ENCODE data around the gene SPSB3.

DNA sequence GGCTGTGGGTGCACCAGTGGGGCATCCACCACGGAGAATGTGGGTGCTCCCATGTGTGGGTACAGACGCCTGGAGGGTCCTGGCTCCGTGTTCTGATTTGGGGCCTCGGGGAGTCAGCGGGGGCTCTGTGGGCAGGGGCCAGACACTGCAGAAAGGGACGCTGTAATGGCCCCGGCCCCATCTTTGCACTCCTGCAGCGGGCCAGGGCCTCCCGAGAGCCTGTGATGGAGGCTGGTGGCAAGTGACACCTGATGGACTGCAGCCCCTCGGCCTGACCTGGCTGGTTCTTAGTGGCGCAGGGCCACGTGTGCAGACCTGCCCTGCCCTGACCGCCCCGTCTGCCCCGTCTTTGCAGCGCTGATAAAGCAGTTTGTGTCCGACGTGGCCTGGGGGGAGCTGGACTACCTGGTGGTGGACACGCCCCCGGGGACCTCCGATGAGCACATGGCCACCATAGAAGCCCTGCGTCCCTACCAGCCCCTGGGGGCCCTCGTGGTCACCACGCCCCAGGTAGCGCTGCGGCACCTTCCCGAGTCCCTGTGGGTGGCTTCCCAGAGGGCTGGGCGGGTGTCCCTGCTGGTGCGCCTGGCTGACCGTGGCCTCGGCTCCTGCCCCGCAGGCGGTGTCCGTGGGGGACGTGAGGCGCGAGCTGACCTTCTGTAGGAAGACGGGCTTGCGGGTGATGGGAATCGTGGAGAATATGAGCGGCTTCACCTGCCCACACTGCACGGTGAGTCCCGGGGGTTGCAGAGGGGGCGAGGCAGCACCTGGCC lies 5.1 kb upstream of the SPSB3 start:
- TF ChIP-seq, protein P1, sequence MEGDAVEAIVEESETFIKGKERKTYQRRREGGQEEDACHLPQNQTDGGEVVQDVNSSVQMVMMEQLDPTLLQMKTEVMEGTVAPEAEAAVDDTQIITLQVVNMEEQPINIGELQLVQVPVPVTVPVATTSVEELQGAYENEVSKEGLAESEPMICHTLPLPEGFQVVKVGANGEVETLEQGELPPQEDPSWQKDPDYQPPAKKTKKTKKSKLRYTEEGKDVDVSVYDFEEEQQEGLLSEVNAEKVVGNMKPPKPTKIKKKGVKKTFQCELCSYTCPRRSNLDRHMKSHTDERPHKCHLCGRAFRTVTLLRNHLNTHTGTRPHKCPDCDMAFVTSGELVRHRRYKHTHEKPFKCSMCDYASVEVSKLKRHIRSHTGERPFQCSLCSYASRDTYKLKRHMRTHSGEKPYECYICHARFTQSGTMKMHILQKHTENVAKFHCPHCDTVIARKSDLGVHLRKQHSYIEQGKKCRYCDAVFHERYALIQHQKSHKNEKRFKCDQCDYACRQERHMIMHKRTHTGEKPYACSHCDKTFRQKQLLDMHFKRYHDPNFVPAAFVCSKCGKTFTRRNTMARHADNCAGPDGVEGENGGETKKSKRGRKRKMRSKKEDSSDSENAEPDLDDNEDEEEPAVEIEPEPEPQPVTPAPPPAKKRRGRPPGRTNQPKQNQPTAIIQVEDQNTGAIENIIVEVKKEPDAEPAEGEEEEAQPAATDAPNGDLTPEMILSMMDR (IDR thresholded peaks at IDR 0.05) = no peak
- no peak for TF ChIP-seq POLR2A (IDR thresholded peaks at IDR 0.05)
